Stimulated activated CD8-positive, alpha-beta memory T cell treated with anti-CD3 and anti-CD28 coated beads, Interleukin-2, amount 100 ng/mL, for 48 hours (primary cell): ENCODE measurements around the gene ANKEF1.
"Not testable (repeated sequence)": the region's sequence is repeated elsewhere in the genome, so short reads cannot be mapped to it uniquely, and the experiment has no call there.

Experiments used
- DNase-seq, 2 donors: peaks; one replicate each; pipeline ENCODE4 v3.0.0-alpha.2; 2020; ENCODE audit warnings: low read depth in 2 of 2

Gene ANKEF1

DNA sequence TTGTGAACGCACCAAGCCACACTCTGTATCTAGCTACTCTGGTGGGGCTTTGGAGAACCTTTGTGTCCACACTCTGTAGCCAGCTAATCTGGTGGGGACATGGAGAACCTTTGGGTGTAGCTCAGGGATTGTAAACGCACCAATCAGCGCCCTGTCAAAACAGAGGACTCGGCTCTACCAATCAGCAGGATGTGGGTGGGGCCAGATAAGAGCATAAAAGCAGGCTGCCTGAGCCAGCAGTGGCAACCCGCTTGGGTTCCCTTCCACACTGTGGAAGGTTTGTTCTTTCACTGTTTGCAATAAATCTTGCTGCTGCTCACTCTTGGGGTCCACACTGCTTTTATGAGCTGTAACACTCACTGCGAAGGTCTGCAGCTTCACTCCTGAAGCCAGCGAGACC, 2.5 kb upstream of the ANKEF1 start:
- DNase-seq: not testable (repeated sequence)

DNA sequence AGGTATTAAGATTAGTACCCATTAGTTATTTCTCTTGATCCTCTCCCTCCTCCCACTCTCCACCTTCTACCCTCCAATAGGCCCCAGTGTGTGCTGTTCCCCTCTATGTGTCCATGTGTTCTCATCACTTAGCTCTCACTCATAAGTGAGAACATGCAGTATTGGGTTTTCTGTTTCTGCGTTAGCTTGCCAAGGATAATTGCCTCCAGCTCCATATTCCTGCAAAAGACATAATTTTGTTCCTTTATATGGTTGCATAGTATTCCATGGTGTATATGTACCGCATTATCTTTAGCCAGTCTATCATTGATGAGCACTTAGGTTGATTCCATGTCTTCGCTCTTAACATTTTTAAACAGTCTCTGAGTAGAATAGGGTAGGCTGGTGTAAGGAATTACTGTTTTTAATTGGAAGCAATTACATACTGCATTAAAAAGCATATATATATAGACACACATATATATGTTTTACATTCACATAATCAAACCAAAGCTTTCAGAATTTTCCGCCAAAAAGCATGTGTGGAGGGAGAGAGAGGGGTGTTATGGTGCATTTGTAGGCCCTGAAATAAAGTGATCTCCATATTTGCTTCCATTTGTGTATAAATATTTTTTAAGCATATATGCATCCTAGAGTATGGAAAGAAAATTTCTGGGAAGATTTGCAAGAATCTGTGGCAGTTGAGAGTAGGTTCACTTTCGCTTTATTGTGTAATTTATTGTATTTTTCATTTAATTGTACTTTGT, 709 bp upstream of the ANKEF1 start:
- DNase-seq: no peak

DNA sequence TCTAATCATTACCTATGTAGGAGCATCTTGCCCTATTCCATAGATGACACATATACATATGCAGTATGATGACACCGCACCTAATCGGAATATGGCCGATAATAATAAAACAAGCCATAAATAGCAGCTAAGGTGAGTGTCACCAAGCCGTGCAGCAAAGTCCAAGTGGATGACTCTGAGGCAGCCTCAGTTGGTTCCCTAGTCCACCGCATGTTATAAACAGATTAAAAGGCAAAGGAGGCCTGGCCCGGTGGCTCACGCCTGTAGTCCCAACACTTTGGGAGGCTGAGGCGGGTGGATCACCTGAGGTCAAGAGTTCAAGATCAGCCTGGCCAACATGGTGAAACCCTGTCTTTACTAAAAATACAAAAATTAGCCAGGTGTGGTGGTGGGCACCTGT, 1.5 kb downstream of the ANKEF1 start:
- not testable (repeated sequence) for DNase-seq

DNA sequence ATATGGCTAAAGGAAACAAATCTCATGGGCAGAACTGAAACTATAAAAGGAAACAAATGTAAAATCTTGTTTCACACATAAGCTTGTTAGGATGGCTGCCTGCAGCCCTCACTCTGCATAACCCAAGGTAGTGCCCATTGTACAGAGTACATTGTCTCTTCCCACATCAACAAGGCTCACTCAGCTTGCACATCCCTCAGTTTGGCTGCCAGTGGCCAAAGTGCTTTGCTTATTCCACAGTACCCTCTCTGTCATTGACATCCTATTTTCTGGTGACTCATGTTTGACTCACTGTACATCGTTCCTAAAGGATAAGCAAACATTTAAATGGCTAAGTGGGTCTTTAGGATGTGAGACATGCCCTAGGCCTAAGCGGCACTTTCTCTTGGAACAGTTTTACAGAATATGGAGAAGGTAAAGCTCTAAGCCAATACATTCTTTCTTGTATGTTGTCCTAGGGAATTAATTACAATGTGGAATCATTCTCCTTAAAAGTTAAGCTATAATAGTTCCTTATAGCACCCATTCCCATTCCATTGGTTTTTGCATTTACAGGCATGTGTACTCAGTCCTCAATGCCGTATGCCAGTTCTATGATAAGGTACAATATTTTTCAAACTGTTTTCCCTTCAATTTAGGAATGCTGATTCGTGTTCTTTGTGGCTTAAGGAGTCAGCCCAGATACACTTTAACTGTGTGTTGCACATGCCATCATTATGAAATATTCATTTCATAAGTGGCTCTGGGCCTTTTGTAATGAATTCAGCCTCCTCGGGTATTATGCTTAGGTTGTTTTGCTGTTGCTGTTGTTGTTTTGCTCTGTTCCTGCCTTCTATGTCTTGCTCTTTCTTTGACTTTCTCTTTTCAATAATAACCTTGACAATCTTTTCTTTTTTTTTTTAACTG, 5.5 kb downstream of the ANKEF1 start:
- DNase-seq: no peak

DNA sequence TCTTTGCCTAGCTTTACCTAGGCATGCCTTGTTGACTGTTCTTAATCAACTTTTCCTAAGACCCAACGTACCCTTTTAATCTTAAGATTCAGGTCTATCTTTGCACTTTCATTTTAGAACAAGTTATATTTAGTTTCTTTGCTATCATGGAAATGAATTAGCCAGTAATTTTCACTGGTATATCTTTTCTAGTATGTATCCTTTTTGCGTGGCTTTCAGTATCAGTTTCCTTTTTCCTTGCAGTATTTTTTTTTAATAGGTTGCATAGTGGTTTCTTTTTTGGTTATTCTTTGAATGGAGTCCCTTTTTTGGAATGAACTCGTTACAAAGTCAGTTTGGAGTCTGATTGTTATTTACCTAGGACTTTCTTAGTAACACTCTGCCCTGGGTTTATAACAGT, 7.3 kb downstream of the ANKEF1 start:
- no peak for DNase-seq

DNA sequence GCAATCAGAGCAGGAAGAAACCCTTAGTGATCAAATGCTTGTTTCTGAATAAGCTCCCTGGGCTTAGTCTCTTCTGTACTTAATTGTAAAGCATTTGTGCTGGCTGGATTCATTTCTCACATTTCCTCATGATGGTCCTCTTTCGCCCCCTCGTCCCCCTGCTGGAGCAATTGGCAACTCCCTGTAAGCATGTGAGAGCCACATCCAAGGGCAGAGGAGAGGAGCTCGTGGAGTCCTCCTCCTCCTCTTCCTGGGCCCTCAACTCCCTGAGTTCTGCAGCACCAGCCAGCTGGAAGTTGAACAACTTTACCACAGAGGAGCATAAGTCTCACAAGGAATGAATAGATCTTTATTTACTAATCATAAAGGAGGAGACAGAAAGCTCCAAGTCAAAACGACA, 12.6 kb downstream of the ANKEF1 start:
- no peak for DNase-seq

DNA sequence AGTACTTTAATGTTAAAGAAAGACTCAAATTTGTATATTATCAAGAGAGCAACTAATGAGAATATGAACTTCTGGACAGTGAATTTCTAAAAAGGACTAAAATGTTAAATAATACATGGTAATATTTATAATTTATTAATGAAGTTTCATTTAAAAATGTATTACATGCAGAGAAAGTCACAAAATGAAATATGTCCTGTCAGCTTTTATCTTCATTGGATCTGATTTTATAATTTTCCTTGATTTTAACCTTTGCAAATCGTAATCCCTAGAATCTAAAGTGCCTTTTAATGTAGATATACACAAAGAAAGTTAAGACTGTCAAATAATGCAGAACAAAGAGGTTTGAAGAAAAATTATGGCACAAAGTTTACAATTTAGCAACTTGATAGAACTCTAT, 16.4 kb downstream of the ANKEF1 start:
- DNase-seq: no peak

DNA sequence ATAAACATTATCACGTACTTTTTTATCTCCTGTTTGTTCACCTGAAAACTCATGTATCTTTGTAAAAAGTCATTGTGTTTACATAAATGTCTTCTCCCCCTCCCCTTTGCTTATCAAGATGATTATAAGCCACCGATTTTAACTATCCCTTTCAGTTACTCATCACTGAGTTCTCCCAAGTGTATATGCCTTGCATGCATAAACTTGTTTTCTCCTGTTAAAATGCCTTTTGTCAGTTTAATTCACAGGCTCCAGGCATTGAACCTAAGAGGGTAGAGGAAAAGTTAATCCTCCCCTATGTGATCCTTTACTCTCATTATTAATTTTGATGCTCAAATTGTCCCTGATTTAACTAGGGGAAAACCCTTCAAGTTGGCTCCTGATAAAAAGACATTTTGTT, 24.2 kb downstream of the ANKEF1 start:
- DNase-seq: no peak

DNA sequence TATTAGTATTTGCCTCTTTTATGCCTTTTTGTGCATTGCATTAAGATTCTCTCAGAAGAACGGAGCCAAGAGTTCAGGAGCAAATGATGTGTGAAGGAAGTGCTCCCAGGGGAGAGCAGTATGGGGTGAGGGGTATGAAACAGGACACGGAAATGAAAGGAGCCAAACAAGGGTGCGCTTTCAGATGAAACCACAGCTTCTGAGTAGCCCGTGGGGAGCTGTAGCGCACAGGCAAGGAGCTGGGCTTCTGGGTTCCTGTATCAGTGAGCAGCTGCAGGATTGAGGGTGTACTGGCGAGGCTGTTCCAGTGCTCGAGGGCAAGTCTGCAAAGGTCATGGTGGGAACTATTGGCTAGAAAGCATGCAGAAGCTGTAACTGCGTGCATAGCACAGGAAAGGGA, 25.4 kb downstream of the ANKEF1 start:
- DNase-seq: no peak

DNA sequence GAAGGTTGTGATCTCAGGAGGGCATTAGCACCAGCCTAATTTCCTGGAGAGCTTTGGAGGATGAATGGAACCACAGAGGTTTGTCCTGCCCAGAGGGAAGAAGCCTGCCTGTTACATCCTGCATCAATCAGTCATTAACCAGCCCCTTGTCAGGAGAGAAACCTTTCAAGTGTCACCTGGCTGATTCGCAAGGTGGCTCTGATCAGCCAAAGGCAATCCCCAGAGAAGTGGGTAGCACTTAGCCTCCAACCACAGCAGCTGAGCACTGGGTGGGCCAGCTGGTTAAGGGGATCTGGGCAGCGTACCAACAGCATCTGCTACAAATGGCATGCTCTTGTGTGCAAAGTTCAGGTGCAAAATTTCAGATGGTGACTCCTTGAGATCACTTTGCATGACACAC, 26.9 kb downstream of the ANKEF1 start:
- DNase-seq: no peak

DNA sequence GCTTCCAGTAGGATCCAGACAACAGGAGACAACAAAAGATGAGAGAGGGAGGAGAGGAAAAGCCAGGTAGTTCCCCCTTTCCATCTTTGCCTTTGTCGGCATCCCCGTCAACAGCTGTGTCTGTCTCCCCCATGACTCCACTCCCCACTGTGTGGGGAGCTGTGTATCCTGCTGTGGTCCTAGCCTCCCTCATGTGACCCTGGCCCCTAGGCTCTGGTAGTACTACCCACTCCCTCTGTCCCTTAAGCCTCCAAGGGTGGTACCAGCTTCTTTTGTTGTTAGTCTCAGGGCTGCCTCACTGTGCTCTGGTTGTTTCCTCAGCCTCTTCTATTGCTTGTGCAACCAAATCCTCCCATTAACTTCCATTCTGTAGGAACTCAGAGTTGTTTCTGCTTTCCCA, 28.7 kb downstream of the ANKEF1 start:
- DNase-seq: no peak

DNA sequence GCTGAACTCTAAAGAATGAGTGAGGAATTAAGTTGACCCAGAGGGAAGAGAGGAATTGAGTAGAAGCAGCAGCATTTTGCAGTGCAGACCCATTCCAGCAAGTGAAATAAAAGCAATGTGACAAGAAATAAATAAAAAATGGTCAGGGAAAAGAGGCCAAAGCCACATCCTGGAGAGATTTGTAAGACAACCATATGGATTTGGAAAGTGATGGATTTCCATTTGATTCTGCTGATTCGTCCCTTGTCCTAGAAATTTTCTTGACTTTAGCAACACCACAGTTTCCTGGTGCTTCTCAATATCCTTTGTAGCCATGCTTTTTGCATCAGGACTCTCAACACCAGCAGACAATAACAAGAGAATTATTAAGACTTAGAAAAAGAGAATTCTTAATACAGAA, 29.8 kb downstream of the ANKEF1 start:
- DNase-seq: no peak

DNA sequence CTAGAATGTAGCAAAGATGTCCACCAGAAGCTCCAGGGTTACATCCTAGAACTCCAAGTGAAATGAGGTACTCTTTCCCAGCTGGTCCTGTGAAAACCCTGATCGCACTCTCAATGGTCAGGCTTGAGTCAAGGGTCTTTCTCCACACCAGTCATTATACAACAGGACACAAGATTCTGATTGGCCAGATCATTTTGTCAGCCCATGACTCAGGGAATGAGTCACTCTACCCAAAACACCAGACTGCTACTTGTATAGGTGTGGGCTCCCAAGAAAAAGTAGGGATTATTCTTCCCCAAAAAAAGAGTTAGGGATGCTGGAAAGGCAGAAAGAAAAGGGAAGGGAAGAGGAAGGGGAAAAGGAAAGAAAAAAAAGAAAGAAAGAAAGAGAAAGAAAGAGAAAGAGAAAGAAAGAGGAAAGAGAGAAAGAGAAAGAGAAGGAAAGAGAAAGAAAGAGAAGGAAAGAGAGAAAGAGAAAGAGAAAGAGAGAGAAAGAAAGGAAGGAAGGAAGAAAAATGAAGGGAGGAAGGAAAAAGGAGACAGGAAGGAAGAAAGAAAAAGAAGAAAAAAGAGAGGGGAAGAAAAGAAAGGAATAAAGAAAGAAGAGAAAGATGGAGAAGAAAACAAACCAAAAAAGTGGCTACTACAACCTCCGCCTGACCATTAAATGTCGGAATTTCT, 30.5 kb downstream of the ANKEF1 start:
- DNase-seq: no peak

DNA sequence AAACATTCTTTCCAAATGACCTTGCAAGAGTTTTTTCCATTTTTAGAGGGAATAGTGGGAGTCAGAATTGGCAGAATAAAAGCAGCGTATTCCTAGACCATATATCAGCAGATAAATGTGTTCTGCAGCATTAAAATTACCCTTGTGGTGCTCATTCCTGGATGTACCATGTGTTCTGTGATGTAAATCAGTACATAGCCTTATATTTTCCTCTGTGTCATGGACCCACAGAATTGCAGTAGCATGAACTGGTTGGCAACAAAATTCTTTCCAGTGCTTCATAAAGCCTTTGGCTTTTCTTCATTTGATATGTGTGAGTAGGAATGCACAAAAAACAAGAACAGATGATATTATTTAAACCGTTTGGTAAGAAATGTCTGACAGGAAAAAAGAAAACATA, 32.5 kb downstream of the ANKEF1 start:
- no peak for DNase-seq

DNA sequence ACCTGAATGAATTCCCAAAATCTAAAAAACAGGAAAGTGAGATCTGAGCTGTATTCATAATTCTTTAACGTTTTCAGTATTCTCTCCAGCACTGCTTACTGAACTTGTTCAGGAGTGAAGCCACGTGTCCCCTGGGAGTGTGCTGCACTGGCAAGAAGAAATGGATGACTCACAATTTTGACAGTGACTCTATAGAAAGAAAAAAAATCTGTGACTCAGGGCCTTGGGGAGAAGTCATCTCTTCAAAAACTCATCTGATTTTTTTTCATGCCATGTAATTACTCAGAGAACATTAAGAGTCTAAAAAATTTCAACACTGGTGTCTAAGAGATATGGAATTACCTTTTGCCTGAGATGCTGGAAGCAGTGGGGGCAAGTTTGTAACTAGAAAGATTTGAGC, 39.7 kb downstream of the ANKEF1 start:
- no peak for DNase-seq

DNA sequence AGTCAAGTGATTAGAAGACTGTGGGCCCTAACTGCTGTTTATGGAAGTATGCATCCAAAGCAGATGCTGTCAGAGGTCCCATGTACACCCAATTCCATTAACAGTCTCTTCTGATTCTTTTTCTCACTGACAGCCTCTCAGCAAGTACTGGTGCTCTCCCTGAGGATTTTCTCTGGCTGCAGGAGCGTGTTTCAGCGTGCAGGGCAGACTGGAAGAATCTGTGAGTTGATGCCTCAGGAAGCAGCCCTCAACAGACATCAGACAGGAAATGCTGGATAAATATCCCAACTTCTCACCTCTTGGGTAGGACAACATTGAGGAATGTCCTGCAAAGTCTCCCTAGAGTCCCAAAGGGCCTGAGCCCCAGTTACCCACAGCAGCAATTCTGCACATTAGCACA, 40.8 kb downstream of the ANKEF1 start:
- DNase-seq: no peak

DNA sequence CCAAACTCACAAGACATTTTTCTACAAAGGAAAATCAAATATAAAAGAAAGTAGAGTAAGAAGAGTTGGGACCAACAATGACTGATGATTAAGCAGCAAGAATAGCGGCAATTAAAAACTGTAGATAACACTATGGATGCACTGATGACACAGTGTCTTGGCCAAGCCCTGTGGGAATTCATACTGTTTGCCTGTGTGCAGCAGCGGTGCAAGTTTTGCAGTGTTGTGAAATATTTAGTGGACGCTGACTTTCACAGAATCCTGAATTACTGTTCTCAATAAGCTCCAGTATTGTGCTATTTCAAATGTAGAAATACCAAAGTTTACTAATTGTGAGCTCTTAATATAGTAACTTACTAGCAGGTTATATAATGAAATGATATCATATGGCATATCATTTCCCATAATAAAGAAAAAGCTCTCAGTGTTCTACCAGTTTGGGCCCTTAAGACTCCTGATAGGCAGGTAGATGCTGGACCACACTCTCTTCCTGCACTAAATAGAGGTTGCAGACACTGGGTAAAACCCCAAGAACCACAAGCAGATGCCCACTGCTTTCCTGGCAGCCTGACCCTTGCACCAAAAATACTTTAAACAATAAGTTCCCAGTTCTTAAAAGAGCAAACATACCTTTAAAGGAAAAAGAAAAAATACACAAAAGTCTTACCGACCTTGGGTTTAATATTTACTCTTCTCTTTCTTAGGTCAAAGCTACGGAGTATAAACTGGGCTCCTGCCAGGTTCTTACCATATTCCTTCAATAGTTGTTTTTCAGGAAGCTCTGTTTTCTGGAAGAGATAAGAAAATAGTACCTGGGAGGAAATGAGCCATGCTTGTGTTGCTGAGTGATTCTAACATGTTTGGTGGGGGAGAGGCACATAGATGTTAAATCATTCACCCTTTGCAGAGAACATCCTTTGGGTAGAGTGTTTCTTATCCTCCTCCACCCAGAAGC, 41.6 kb downstream of the ANKEF1 start:
- no peak for DNase-seq

DNA sequence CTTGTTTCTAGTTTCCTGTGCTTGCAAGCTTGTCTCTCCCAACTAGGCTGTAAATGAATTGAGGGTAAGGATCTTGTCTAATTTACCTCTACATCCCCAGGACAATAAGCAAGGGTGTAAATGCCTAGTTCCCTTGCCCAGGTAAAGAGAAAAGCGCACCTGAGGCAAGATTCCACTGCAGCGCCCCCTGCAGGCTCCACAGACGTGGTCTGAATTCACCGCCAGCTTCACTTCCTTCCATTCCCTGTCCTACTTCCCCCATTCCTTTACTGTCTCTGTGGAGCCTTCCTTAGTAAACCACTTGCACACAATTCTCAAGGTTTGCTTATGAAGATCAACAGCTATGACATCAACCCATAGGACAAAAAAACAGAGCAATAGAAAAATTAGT, 42.3 kb downstream of the ANKEF1 start:
- DNase-seq: peak in 1 of 2 donors; percentile 2

DNA sequence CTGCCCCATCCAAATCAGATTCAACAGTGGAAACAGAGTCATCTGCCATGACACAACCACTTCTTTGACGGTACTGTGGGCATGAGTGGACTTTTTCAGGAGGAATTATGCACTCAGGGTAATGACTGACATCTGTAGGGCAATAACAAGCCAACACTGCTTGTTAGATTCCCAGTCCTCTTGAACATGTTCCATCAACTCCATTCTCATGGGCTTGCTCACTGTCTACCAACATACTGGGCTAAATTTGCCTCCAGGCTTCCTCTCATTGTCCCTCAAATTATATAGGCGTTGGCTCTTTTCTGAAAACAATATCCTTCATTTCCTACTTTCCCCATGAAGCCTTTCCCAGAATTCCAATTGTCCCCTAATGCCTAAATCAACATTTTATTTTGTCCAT, 43.1 kb downstream of the ANKEF1 start:
- no peak for DNase-seq

DNA sequence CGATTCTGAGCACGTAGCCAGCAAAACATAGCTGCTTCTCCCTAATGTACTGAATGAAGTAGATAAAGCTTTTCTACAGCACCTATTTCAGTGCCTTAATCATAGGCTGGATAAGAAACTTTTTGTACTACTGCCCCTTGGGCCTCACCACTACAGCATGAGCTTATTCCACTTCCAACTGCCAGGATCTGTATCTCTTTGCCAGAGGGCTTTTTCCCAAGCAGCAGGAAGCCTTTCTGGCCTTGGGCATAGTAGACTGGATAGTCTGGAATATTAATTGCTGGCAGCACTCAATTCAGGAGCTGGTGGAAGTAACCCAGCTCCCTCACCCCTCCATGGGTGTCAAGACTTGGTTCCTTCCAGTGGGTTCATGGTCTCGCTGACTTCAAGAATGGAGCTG, 43.6 kb downstream of the ANKEF1 start:
- no peak for DNase-seq

DNA sequence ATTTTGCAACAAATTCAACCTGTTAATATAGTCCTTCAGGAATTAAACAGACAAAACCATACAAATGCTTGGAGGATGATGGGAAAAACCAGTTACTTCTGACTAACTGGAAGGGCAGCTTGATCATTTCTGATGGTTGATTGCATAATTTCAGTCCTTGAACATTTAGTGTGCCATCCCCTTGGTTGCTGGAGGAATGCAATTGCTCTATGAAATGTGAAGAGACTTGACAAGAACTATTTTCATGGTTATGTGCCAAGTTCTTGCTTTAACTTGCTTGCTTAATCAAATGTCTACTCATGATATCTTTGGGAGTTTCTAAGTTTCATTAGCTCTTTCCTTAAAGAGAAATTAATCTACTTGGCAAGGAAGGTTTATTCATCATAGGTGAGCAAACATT, 45.2 kb downstream of the ANKEF1 start:
- no peak for DNase-seq

DNA sequence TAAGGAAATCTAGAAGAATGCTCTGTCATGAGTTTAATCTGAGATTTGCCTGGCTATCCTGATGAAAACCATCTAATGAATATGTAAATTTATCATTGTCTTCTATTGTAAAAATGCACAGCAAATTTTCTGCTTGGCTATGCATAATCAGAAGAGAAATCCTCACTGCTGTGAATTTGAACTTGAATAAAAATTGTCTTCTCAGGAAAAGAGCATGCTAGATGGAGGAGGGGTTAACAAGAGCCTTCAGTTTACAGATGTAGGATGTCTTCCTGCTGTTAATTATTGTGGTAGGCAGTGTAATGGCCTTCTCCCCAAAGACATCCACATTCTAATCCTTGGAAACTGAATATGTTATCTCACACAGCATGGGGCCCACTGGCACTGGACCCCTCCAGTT, 45.8 kb downstream of the ANKEF1 start:
- DNase-seq: no peak
